HG03439 (cell line): ENCODE measurements around the gene AKAP11.

Experiments
- ATAC-seq: cut with Tn5 transposase; IDR thresholded peaks from one replicate; pipeline ENCODE4 v1.9.1; 2021; ENCODE audit warnings: mild to moderate bottlenecking, moderate library complexity; ENCODE audit not compliant: unreplicated experiment

The AKAP11 gene

GRCh38 chr13:42274386-42275097, 2.6 kb downstream of the AKAP11 start:
- no peak for ATAC-seq

- ATAC-seq = no peak
These were observed 3.1 kb downstream of the AKAP11 start for GRCh38 chr13:42275098-42275471.

- no peak for ATAC-seq
These were observed 3.6 kb downstream of the AKAP11 start for GRCh38 chr13:42275506-42275905.

GRCh38 chr13:42276683-42277082, 4.7 kb downstream of the AKAP11 start:
- no peak for ATAC-seq

GRCh38 chr13:42277618-42278276, 5.8 kb downstream of the AKAP11 start:
- ATAC-seq = no peak

GRCh38 chr13:42279080-42279479, 7.1 kb downstream of the AKAP11 start:
- ATAC-seq = no peak

- no peak for ATAC-seq
These were observed 8.0 kb downstream of the AKAP11 start for GRCh38 chr13:42279986-42280385.

GRCh38 chr13:42280537-42280936, 8.6 kb downstream of the AKAP11 start:
- no peak for ATAC-seq

GRCh38 chr13:42283574-42283973, 11.6 kb downstream of the AKAP11 start:
- no peak for ATAC-seq

GRCh38 chr13:42284068-42284467, 12.1 kb downstream of the AKAP11 start:
- ATAC-seq = no peak

- ATAC-seq = no peak
These were observed 26.4 kb downstream of the AKAP11 start for GRCh38 chr13:42298392-42298791.

- no peak for ATAC-seq
These were observed 33.6 kb downstream of the AKAP11 start for GRCh38 chr13:42305503-42305902.

- ATAC-seq = no peak
These were observed 35.5 kb downstream of the AKAP11 start for GRCh38 chr13:42307461-42307860.

GRCh38 chr13:42312817-42313431, 41.0 kb downstream of the AKAP11 start:
- no peak for ATAC-seq

GRCh38 chr13:42318570-42318969, 46.6 kb downstream of the AKAP11 start:
- ATAC-seq = no peak

- ATAC-seq = no peak
These were observed 48.4 kb downstream of the AKAP11 start for GRCh38 chr13:42320375-42320787.

- ATAC-seq = no peak
These were observed 50.9 kb downstream of the AKAP11 start for GRCh38 chr13:42322806-42323205.

- no peak for ATAC-seq
These were observed 52.8 kb downstream of the AKAP11 start for GRCh38 chr13:42324704-42325103.

GRCh38 chr13:42327725-42328124, 55.8 kb downstream of the AKAP11 start:
- no peak for ATAC-seq

GRCh38 chr13:42328672-42329071, 56.7 kb downstream of the AKAP11 start:
- no peak for ATAC-seq

GRCh38 chr13:42329239-42329638, 57.3 kb downstream of the AKAP11 start:
- no peak for ATAC-seq

GRCh38 chr13:42331009-42331408, 59.1 kb downstream of the AKAP11 start:
- ATAC-seq = no peak
